K562 (cell line): Measurements from ENCODE around the gene HPCA. TPM values are rescaled to one million over a fixed set of nuclear protein-coding genes. Genes with fewer than 3 reads are reported as not detected.

Experiments used
- ATAC-seq: fragments of 200-7000 bp; cut with Tn5 transposase; 3 replicates; pipeline ENCODE4 v1.9.1; 2020; ENCODE audit warnings: moderate library complexity
- BruUV-seq: library from RNA; stranded (reverse); fragments of 400-500 nt; replicated peaks from 2 replicates; lab custom pipeline; 2021; lab: Mats Ljungman, UMichigan
- CTCF ChIA-PET: fragments of 300-600 bp; formaldehyde crosslinking; extraction: SDS; loops from one replicate; lab custom pipeline; 2021; ENCODE audit warnings: low intra/inter-chr PET ratio; lab: Yijun Ruan, JAX
- POLR2A ChIA-PET: fragments of 300-600, 350-650 bp; sonication (Branson Sonifier 250); formaldehyde crosslinking; extraction: SDS; loops from one replicate; lab custom pipeline; 2021; ENCODE audit warnings: antibody characterized with exemption, inconsistent platforms; lab: Yijun Ruan, JAX
- DNase-seq, 4 experiments: peaks; one replicate each; pipeline versions ENCODE4 v3.0.0 to v3.0.0-alpha.2; 2011 to 2018; ENCODE audit warnings: low spot score in 3 of 4, mixed read lengths in 3 of 4; ENCODE audit errors: extremely low read depth in 1 of 4
- FAIRE-seq: peaks from 2 replicates; lab custom pipeline; 2011; peaks lifted over from hg19 to GRCh38; lab: Jason Lieb, UNC
- H2AFZ ChIP-seq: 2 replicates; pipeline ENCODE4 v1.6.0; 2011; ENCODE audit warnings: low read depth, low read length, control low read depth, inconsistent platforms
- H3K27ac ChIP-seq: fragments of 200-600 bp; 3 replicates; pipeline ENCODE4 v1.8.0; 2011; ENCODE audit warnings: low read depth, mild to moderate bottlenecking, control low read depth, inconsistent platforms, low read length, moderate library complexity, mixed read lengths; ENCODE audit errors: extremely low read depth
- H3K27me3 ChIP-seq, 2 experiments: fragments of 300-600 bp in 1 of 2; 2 replicates in 1 of 2; 3 replicates in 1 of 2; pipeline versions ENCODE4 v1.6.0 to v1.8.0; 2011; ENCODE audit warnings: inconsistent platforms in 2 of 2, low read length in 2 of 2, mild to moderate bottlenecking in 1 of 2, mixed read lengths in 1 of 2, moderate library complexity in 1 of 2; ENCODE audit not compliant: control insufficient read depth in 2 of 2, insufficient read depth in 2 of 2
- H3K36me3 ChIP-seq: fragments of 300-600 bp; 3 replicates; pipeline ENCODE4 v1.8.0; 2011; ENCODE audit warnings: mild to moderate bottlenecking, low read length, inconsistent platforms; ENCODE audit not compliant: control insufficient read depth, insufficient read depth
- H3K4me1 ChIP-seq, 2 experiments: fragments of 200-600 bp in 1 of 2; replicated peaks in 1 of 2; 2 replicates in 1 of 2; 3 replicates in 1 of 2; pipeline versions ENCODE4 v1.5.1 to v1.8.0; 2011; ENCODE audit warnings: inconsistent platforms in 2 of 2, low read length in 2 of 2, mild to moderate bottlenecking in 1 of 2, mixed read lengths in 1 of 2, moderate library complexity in 1 of 2; ENCODE audit not compliant: control insufficient read depth in 2 of 2, insufficient read depth in 2 of 2
- H3K4me2 ChIP-seq: 2 replicates; pipeline ENCODE4 v1.6.1; 2011; ENCODE audit warnings: low read length, control low read depth, inconsistent platforms, mixed read lengths; ENCODE audit not compliant: insufficient read depth
- H3K4me3 ChIP-seq: fragments of 200-600 bp; sonication (generic), shearing (Covaris generic); 2 replicates; pipeline ENCODE4 v1.5.1; 2016; ENCODE audit warnings: control low read depth, inconsistent platforms
- H3K79me2 ChIP-seq: fragments of 200-600 bp; 3 replicates; pipeline ENCODE4 v1.8.0; 2011; ENCODE audit warnings: low read length, inconsistent platforms; ENCODE audit not compliant: control insufficient read depth, insufficient read depth
- H3K9ac ChIP-seq, 2 experiments: 2 replicates each; pipeline versions ENCODE4 v1.6.0 to v1.6.1; 2011; ENCODE audit warnings: low read depth in 2 of 2, low read length in 2 of 2, control low read depth in 1 of 2, inconsistent platforms in 1 of 2, mild to moderate bottlenecking in 1 of 2, mixed read lengths in 1 of 2; ENCODE audit not compliant: insufficient read depth in 1 of 2
- H3K9me1 ChIP-seq: one replicate; pipeline ENCODE4 v1.6.0; 2011; ENCODE audit warnings: inconsistent platforms, mild to moderate bottlenecking, low read length, moderate library complexity; ENCODE audit not compliant: control insufficient read depth, insufficient read depth
- H3K9me3 ChIP-seq: replicated peaks from 2 replicates; pipeline ENCODE4 v1.5.1; 2011; ENCODE audit warnings: low read depth, low read length, inconsistent platforms; ENCODE audit not compliant: control insufficient read depth, insufficient read depth
- H4K20me1 ChIP-seq: replicated peaks from 2 replicates; pipeline ENCODE4 v1.6.1; 2011; ENCODE audit warnings: low read length, inconsistent platforms, mixed read lengths; ENCODE audit not compliant: control insufficient read depth, insufficient read depth
- ATF3 ChIP-seq, 2 experiments: fragments of 450-650 bp in 1 of 2; sonication (generic) in 1 of 2; formaldehyde crosslinking in 1 of 2; IDR thresholded peaks in 1 of 2; conservative IDR thresholded peaks in 1 of 2; 2 replicates each; pipeline versions ENCODE4 v1.6.1 to v1.8.1; 2016 to 2023; ENCODE audit warnings: mild to moderate bottlenecking in 2 of 2, moderate library complexity in 2 of 2, inconsistent platforms in 1 of 2, missing genetic modification reagents in 1 of 2
- BCOR ChIP-seq: fragments of 450-650 bp; IDR thresholded peaks from 2 replicates; pipeline ENCODE4 v1.6.1; 2016
- CBX5 ChIP-seq: IDR thresholded peaks from 2 replicates; pipeline ENCODE4 v1.6.1; 2014; ENCODE audit warnings: low read depth, borderline replicate concordance
- FOXK1 ChIP-seq: sonication (generic); formaldehyde crosslinking; IDR thresholded peaks from 2 replicates; pipeline ENCODE4 v1.8.0; 2022; ENCODE audit warnings: missing genetic modification reagents, mild to moderate bottlenecking, borderline replicate concordance
- HIVEP1 ChIP-seq: fragments of 250-450 bp; sonication (Bioruptor Pico); IDR thresholded peaks from 2 replicates; pipeline ENCODE4 v1.4.0; 2020; ENCODE audit warnings: mild to moderate bottlenecking
- IRF9 ChIP-seq: fragments of 450-650 bp; IDR thresholded peaks from 2 replicates; pipeline ENCODE4 v1.6.1; 2016; ENCODE audit warnings: missing biosample characterization, missing genetic modification characterization
- MAFG ChIP-seq: fragments of 450-650 bp; conservative IDR thresholded peaks from 2 replicates; pipeline ENCODE4 v1.6.1; 2016; ENCODE audit warnings: missing genetic modification characterization, missing compliant biosample characterization
- MCM2 ChIP-seq: fragments of 450-650 bp; IDR thresholded peaks from 2 replicates; pipeline ENCODE4 v1.6.1; 2017; ENCODE audit warnings: low read depth, mild to moderate bottlenecking
- NR1H2 ChIP-seq: sonication (generic); formaldehyde crosslinking; IDR thresholded peaks from 2 replicates; pipeline ENCODE4 v1.4.0; 2020; ENCODE audit warnings: mild to moderate bottlenecking, missing genetic modification reagents
- PTRF ChIP-seq: fragments of 450-650 bp; IDR thresholded peaks from 2 replicates; pipeline ENCODE4 v1.6.1; 2016; ENCODE audit warnings: mild to moderate bottlenecking, missing genetic modification characterization, missing compliant biosample characterization
- SRSF3 ChIP-seq: fragments of 200-400 bp; formaldehyde crosslinking; IDR thresholded peaks from 2 replicates; pipeline ENCODE4 v1.6.1; 2016; ENCODE audit warnings: mild to moderate bottlenecking, low read length, moderate library complexity; ENCODE audit not compliant: insufficient read depth
- TFE3 ChIP-seq: fragments of 450-650 bp; formaldehyde crosslinking; IDR thresholded peaks from 2 replicates; pipeline ENCODE4 v1.4.0; 2020; ENCODE audit warnings: mild to moderate bottlenecking, mixed read lengths
- ZNF121 ChIP-seq: sonication (generic); formaldehyde crosslinking; conservative IDR thresholded peaks from 2 replicates; pipeline ENCODE4 v1.8.0; 2022; ENCODE audit warnings: missing genetic modification reagents
- ZNF184 ChIP-seq: sonication (generic); formaldehyde crosslinking; IDR thresholded peaks from 2 replicates; pipeline ENCODE4 v1.5.0; 2020; ENCODE audit warnings: missing genetic modification reagents
- ZNF395 ChIP-seq: fragments of 200-800 bp; sonication (Bioruptor generic); IDR thresholded peaks from 2 replicates; pipeline ENCODE4 v1.6.1; 2017; ENCODE audit warnings: missing genetic modification characterization, missing compliant biosample characterization
- ZNF507 ChIP-seq: conservative IDR thresholded peaks from 2 replicates; pipeline ENCODE4 v1.6.1; 2017; ENCODE audit warnings: missing genetic modification characterization, missing compliant biosample characterization
- WGBS: fragments of 100-300 bp; shearing (Covaris generic); methylation state at CpG from one replicate; pipeline ENCODE4 v1.1.6; 2016; ENCODE audit warnings: low coverage, mixed read lengths; ENCODE audit not compliant: insufficient coverage; ENCODE audit errors: missing lambda C conversion rate; 5-methylcytosine and 5-hydroxymethylcytosine counted together
- in situ Hi-C: fragments of 300-500 bp; cut with MboI; formaldehyde crosslinking; loops from 4 replicates; pipeline ENCODE4 v1.15.0; 2018; ENCODE audit warnings: inconsistent platforms, mixed read lengths
- intact Hi-C: fragments of 100-400 bp; cut with micrococcal nuclease; formaldehyde crosslinking; loops from 2 replicates; pipeline ENCODE4 v1.14.2; 2022
- polyA plus RNA-seq, 8 experiments: library from polyadenylated mRNA; depleted of rRNA in 4 of 8; stranded (reverse) in 5 of 8; unstranded in 3 of 8; fragments of >200 nt; fragmentation: Nextera tagmentation in 2 of 8; fragmentation: Illumina TruSeq in 1 of 8; extraction: Ambion mirVana in 2 of 8; extraction: Trizol in 1 of 8; gene quantifications; 2 replicates each; pipeline versions ENCODE4 v1.2.1 to v1.2.3, GENCODE V29; 2011 to 2014; ENCODE audit warnings: inconsistent platforms in 1 of 8, missing spikeins in 1 of 8
- total RNA-seq, 7 experiments: library from RNA; depleted of rRNA in 6 of 7; stranded (reverse); fragments of >200 nt in 6 of 7; fragmentation: Illumina TruSeq in 2 of 7; extraction: Trizol in 2 of 7; gene quantifications; 2 replicates each; pipeline versions ENCODE4 v1.2.1 to v1.2.3, GENCODE V29; 2011 to 2021; ENCODE audit warnings: low replicate concordance in 1 of 7

The HPCA gene
- total and polyA plus RNA-seq, 9 of the 15 experiments (the other 6 are each of a cell fraction or from before 2014, with no cell fraction given), result not detected

- TF ChIP-seq BCOR, result no peak
- no peak for TF ChIP-seq ZNF395
- TF ChIP-seq IRF9 (tag), result no peak
- no peak for TF ChIP-seq ZNF507
- TF ChIP-seq ATF3 (IDR thresholded peaks at IDR 0.05), result no peak
- TF ChIP-seq ATF3 (CRISPR knock-in tag; conservative IDR thresholded peaks at IDR 0.05), result no peak
- no peak for TF ChIP-seq NR1H2 (CRISPR knock-in tag)
These were observed 21.1 kb downstream of the HPCA start (continued) for GRCh38 chr1:32907435-32907834.

GRCh38 chr1:32910319-32910718, 24.0 kb downstream of the HPCA start:
- no peak for ATAC-seq
- no peak overlapping the region for H3K9ac ChIP-seq
- H3K9me1 ChIP-seq, result no peaks in the 10 kb centered on the region
- H2AFZ ChIP-seq, result no peak overlapping the region
- DNase-seq, result no peak
- peaks cover 0 to 14% of the 10 kb centered on the region in 2 experiments; a peak in 2 of 5 replicates for H3K27me3 ChIP-seq
- H3K36me3 ChIP-seq, result no peaks in the 10 kb centered on the region
- no peaks in the 10 kb centered on the region for H4K20me1 ChIP-seq
- no peaks in the 10 kb centered on the region; a peak in 2 of 5 replicates for H3K4me1 ChIP-seq
- no peaks in the 10 kb centered on the region for H3K79me2 ChIP-seq
- no peak overlapping the region for H3K27ac ChIP-seq
- in situ Hi-C loops (no loop called here), intact Hi-C loops (no loop called here)
- H3K9me3 ChIP-seq, result peaks cover 2% of the 10 kb centered on the region; the same call in 1 of the 2 replicates
- no peak overlapping the region for H3K4me2 ChIP-seq
- 0% methylated on average over 5 of the region's 5 CpGs for WGBS
- BruUV-seq, result no TSS peak
- POLR2A ChIA-PET, result interaction anchor here (1.3 kb wide), 1 partner anchor 12 kb away, joined by 3 read pairs; no protein-coding TSS in a partner anchor
- FAIRE-seq, result no peak
- H3K4me3 ChIP-seq, result no peak overlapping the region
- CTCF ChIA-PET, result no interaction called here
- TF ChIP-seq PTRF (tag) (no peak), HIVEP1 (CRISPR knock-in tag) (no peak), MCM2 (no peak), FOXK1 (CRISPR knock-in tag) (no peak), TFE3 (CRISPR knock-in tag) (no peak), SRSF3 (no peak), ZNF121 (CRISPR knock-in tag) (peak; percentile 76), MAFG (tag) (0 out of 2 replicates have a peak, but pooled peaks have one; percentile 1), ZNF184 (CRISPR knock-in tag) (0 out of 2 replicates have a peak, but pooled peaks have one; percentile 17), CBX5 (no peak)
